Nephron (organoid): ENCODE data around the gene WDPCP.

ENCODE experiments used
- H3K27ac Mint-ChIP-seq, 3 experiments: 2 replicates each; pipeline ENCODE4 v1.8.0; 2020; ENCODE audit warnings: mixed read lengths in 3 of 3, mild to moderate bottlenecking in 2 of 3, moderate library complexity in 1 of 3
- H3K27me3 Mint-ChIP-seq: 2 replicates; pipeline ENCODE4 v1.8.0; 2021; ENCODE audit warnings: low read depth, mild to moderate bottlenecking, moderate library complexity, mixed read lengths
- H3K36me3 Mint-ChIP-seq: 2 replicates; pipeline ENCODE4 v1.8.0; 2020; ENCODE audit warnings: low read depth, mixed read lengths
- H3K4me1 Mint-ChIP-seq: 2 replicates; pipeline ENCODE4 v1.8.0; 2020; ENCODE audit warnings: mixed read lengths
- H3K4me3 Mint-ChIP-seq, 3 experiments: 2 replicates each; pipeline ENCODE4 v1.8.0; 2020; ENCODE audit warnings: mild to moderate bottlenecking in 3 of 3, mixed read lengths in 3 of 3, moderate library complexity in 2 of 3
- H3K9me3 Mint-ChIP-seq: 2 replicates; pipeline ENCODE4 v1.8.0; 2020; ENCODE audit warnings: mixed read lengths
- CTCF ChIP-seq, 3 experiments: fragments of 200-600 bp; sonication (generic); IDR thresholded peaks; one replicate each; pipeline ENCODE4 v1.5.0; 2021; ENCODE audit warnings: antibody characterized with exemption in 3 of 3; ENCODE audit not compliant: unreplicated experiment in 3 of 3

WDPCP gene

GRCh38 chr2:63514781-63515180 is 73.5 kb downstream of the WDPCP start:
- no peak for TF ChIP-seq CTCF (IDR thresholded peaks at IDR 0.05; ENCODE audit: unreplicated experiment in 3 of 3)
- peaks cover 11% of the 10 kb centered on the region for H3K36me3 Mint-ChIP-seq
- peaks cover 27% of the 10 kb centered on the region for H3K9me3 Mint-ChIP-seq
- no peak overlapping the region for H3K4me3 Mint-ChIP-seq
- H3K27ac Mint-ChIP-seq, result no peak overlapping the region
- H3K4me1 Mint-ChIP-seq, result no peaks in the 10 kb centered on the region
- H3K27me3 Mint-ChIP-seq, result no peaks in the 10 kb centered on the region

DNA sequence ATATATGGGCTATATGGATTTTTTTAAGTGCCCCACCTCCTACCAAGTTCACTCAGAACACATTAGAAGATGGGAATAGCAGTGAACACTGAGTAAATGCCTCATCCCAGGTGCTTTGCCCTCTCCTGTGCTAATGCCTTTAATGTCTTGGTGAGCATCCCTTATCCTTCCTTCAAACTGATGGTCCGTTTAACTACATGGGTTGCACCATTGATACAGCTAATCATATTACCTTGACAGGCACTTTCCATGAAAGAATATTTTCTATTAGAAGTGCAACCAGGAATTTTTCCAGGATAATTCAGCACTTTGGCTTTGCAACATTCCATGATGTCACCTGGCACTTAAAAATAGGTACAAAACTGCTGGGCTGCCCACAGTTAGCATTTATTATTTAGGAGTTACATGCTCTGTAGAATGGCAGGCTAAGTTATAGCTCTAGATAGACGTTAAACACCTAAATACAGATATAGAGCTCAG is 74.0 kb downstream of the WDPCP start:
- no peaks in the 10 kb centered on the region for H3K4me1 Mint-ChIP-seq

GRCh38 chr2:63506320-63506719 is 82.0 kb downstream of the WDPCP start:
- no peak for TF ChIP-seq CTCF (IDR thresholded peaks at IDR 0.05; ENCODE audit: unreplicated experiment in 3 of 3)
- Mint-ChIP-seq H3K4me1 (peaks cover 10% of the 10 kb centered on the region), H3K36me3 (peaks cover 15% of the 10 kb centered on the region), H3K27ac (no peak overlapping the region), H3K9me3 (peaks cover 43% of the 10 kb centered on the region), H3K4me3 (no peak overlapping the region), H3K27me3 (no peaks in the 10 kb centered on the region)

More for the DNA sequence above, 74.0 kb downstream of the WDPCP start:
- TF ChIP-seq CTCF (IDR thresholded peaks at IDR 0.05; ENCODE audit: unreplicated experiment in 3 of 3), result no peak
- Mint-ChIP-seq H3K36me3 (peaks cover 14% of the 10 kb centered on the region), H3K27me3 (no peaks in the 10 kb centered on the region), H3K27ac (no peak overlapping the region), H3K9me3 (peaks cover 27% of the 10 kb centered on the region), H3K4me3 (no peak overlapping the region)

- no peaks in the 10 kb centered on the region for H3K27me3 Mint-ChIP-seq
- H3K9me3 Mint-ChIP-seq, result peaks cover 18% of the 10 kb centered on the region
- no peak overlapping the region for H3K27ac Mint-ChIP-seq
- H3K36me3 Mint-ChIP-seq, result no peaks in the 10 kb centered on the region
- H3K4me3 Mint-ChIP-seq, result no peak overlapping the region
- peaks cover 10% of the 10 kb centered on the region for H3K4me1 Mint-ChIP-seq
- no peak for TF ChIP-seq CTCF (IDR thresholded peaks at IDR 0.05; ENCODE audit: unreplicated experiment in 3 of 3)
These were observed 84.5 kb downstream of the WDPCP start for GRCh38 chr2:63503818-63504217.

DNA sequence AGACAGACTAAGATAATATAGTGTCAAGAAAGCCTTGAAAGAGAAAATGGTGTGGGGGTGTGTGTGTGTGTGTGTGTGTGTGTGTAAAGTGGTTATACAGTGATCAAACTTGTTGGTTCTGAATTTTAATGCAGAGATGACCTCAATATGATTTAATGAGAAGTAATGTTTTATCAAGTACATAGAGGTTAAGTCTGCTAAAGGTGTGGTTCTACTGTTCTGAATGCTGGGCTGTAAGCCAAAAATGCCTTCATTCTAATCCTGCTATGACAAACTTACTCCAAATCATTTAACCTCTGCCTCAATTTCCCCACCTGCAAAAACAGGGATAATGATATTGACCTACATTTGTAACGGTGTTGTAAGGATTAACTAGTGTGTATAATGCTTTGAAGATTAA is 87.9 kb downstream of the WDPCP start:
- Mint-ChIP-seq H3K9me3 (no peaks in the 10 kb centered on the region), H3K27ac (no peak overlapping the region), H3K27me3 (no peaks in the 10 kb centered on the region), H3K4me3 (no peak overlapping the region), H3K36me3 (no peaks in the 10 kb centered on the region), H3K4me1 (peaks cover 10% of the 10 kb centered on the region)
- no peak for TF ChIP-seq CTCF (IDR thresholded peaks at IDR 0.05; ENCODE audit: unreplicated experiment in 3 of 3)

- Mint-ChIP-seq H3K9me3 (no peaks in the 10 kb centered on the region), H3K27ac (no peak overlapping the region), H3K27me3 (no peaks in the 10 kb centered on the region), H3K4me3 (no peak overlapping the region), H3K4me1 (no peaks in the 10 kb centered on the region), H3K36me3 (no peaks in the 10 kb centered on the region)
- TF ChIP-seq CTCF (IDR thresholded peaks at IDR 0.05; ENCODE audit: unreplicated experiment in 3 of 3), result no peak
These were observed 90.7 kb downstream of the WDPCP start for GRCh38 chr2:63497576-63497975.
